Spleen (tissue), 11 donors: ENCODE measurements around the gene TIMM10. TPM values are rescaled to one million over a fixed set of nuclear protein-coding genes. Genes with fewer than 3 reads are reported as not detected.

Experiments used
- DNase-seq: peaks from one replicate; pipeline ENCODE4 v3.0.0-alpha.2; 2020
- H3K27ac ChIP-seq, 8 donors: fragments of 200-600 bp; sonication (generic) in 7 of 8; 1 replicate in 4 of 8; 2 replicates in 4 of 8; pipeline versions ENCODE4 v1.5.0 to v1.8.0; 2016 to 2021; ENCODE audit warnings: inconsistent platforms in 4 of 8, mild to moderate bottlenecking in 4 of 8, moderate library complexity in 1 of 8
- H3K27me3 ChIP-seq, 7 donors: fragments of 200-600 bp; sonication (generic) in 6 of 7; replicated peaks in 1 of 7; 1 replicate in 4 of 7; 2 replicates in 3 of 7; pipeline versions ENCODE4 v1.5.0 to v1.8.0; 2016 to 2021; ENCODE audit warnings: inconsistent platforms in 3 of 7, mild to moderate bottlenecking in 1 of 7
- H3K36me3 ChIP-seq, 6 donors: fragments of 200-600 bp; sonication (generic) in 5 of 6; 1 replicate in 4 of 6; 2 replicates in 2 of 6; pipeline versions ENCODE4 v1.5.0 to v1.8.0; 2016 to 2021; ENCODE audit warnings: inconsistent platforms in 2 of 6
- H3K4me1 ChIP-seq, 6 donors: fragments of 200-600 bp; sonication (generic) in 5 of 6; 1 replicate in 3 of 6; 2 replicates in 3 of 6; pipeline versions ENCODE4 v1.5.0 to v1.8.0; 2016 to 2021; ENCODE audit warnings: inconsistent platforms in 3 of 6
- H3K4me3 ChIP-seq, 8 donors: fragments of 200-600 bp; sonication (generic) in 7 of 8; 1 replicate in 4 of 8; 2 replicates in 4 of 8; pipeline versions ENCODE4 v1.5.0 to v1.8.0; 2016 to 2021; ENCODE audit warnings: inconsistent platforms in 4 of 8, mild to moderate bottlenecking in 4 of 8, moderate library complexity in 2 of 8
- H3K9me3 ChIP-seq, 8 donors: fragments of 200-600 bp; sonication (generic) in 7 of 8; 1 replicate in 4 of 8; 2 replicates in 4 of 8; pipeline versions ENCODE4 v1.5.0 to v1.8.0; 2016 to 2021; ENCODE audit warnings: inconsistent platforms in 4 of 8
- POLR2A ChIP-seq, 3 donors: fragments of 450-650 bp; IDR thresholded peaks; one replicate each; pipeline ENCODE4 v1.5.1; 2017; ENCODE audit warnings: antibody characterized with exemption in 3 of 3, mild to moderate bottlenecking in 1 of 3
- POLR2AphosphoS5 ChIP-seq, 3 donors: sonication (generic); formaldehyde crosslinking; IDR thresholded peaks; one replicate each; pipeline ENCODE4 v1.5.1; 2017; ENCODE audit warnings: antibody characterized with exemption in 3 of 3
- WGBS, 5 donors: extraction: QIAGEN DNeasy Blood & Tissue Kit in 3 of 5; methylation state at CpG; one replicate each; pipeline versions ENCODE4 v1.1.5 to v1.1.7; 2013 to 2018; 5-methylcytosine and 5-hydroxymethylcytosine counted together
- intact Hi-C: fragments of 100-400 bp; cut with DNase I; formaldehyde crosslinking; loops from one replicate; pipeline ENCODE4 v1.15.0; 2023; ENCODE audit warnings: low total_unique reads
- polyA plus RNA-seq, 3 donors: library from polyadenylated mRNA; stranded (reverse); fragments of 200-250 nt; gene quantifications; one replicate each; pipeline ENCODE4 v1.2.1, GENCODE V29; 2013
- total RNA-seq, 7 donors: library from RNA; depleted of rRNA in 3 of 7; stranded (reverse); fragments of >200 nt in 3 of 7; fragmentation: NEBNext Ultra II Directional in 4 of 7; extraction: Animal tissue kit (Norgen Biotek cat#: 25700) in 4 of 7; gene quantifications; one replicate each; pipeline versions ENCODE4 v1.1.0 to v1.2.1, GENCODE V29; 2016 to 2021
- TF ChIP-seq, protein P1 (sequence below), 11 experiments: fragments of 200-600 bp in 7 of 11; fragments of 450-650 bp in 4 of 11; sonication (generic) in 4 of 11; IDR thresholded peaks in 8 of 11; conservative IDR thresholded peaks in 3 of 11; 1 replicate in 7 of 11; 2 replicates in 4 of 11; pipeline versions ENCODE4 v1.4.0 to v1.8.0; 2016 to 2021; ENCODE audit warnings: antibody characterized with exemption in 11 of 11, inconsistent platforms in 4 of 11, mild to moderate bottlenecking in 1 of 11
- donor health status: healthy with polysubstance abuse.
- donor health status: DM: no; HTN: no; CAD: no; lungs with moderate emphysema.
- donor health status: DM: no; HTN: no; CAD: no.
- donor health status: Bipolar disorder and iron deficiency.
- donor health status: healthy.
- donor health status: DM: no; HTN: no; CAD: no.
- donor health status: DM: yes; HTN: yes; CAD: no.

TIMM10 gene
- total and polyA plus RNA-seq, 10 donors = 28.1 to 58.7 (median 39.8) TPM

DNA sequence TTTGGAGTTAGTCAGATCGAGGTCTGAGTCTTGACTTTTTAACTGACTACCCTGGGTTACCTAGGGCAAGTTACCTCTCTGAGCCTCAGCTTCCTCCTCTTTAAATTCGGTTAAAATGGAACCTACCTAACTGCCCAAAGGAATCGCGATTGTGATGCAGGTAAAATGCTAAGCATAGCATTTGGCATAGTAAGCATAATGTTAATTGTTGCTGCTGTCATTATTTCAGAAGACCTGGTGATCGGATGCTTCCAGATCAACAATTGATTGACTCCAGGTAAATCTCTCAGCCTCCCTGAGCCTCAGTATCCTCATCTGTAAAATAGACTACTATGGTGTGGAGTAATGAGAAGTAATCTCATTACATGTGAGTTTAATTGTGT is 14.5 kb downstream of the TIMM10 start:
- Histone ChIP-seq H3K9me3 (no peaks in the 10 kb centered on the region), H3K27ac (peak overlapping the region in 4 of 8 donors; percentile 71 to 80 (median 75)), H3K36me3 (no peaks in the 10 kb centered on the region), H3K4me1 (peaks cover 3 to 52% (median 21%) of the 10 kb centered on the region in 6 donors), H3K27me3 (no peaks in the 10 kb centered on the region), H3K4me3 (peak overlapping the region; percentile 66 to 97 (median 90))
- WGBS, 5 donors = 14 to 21% (median 16%) methylated on average over 5 of the region's 5 CpGs
- intact Hi-C loops = no loop called here
- TF ChIP-seq POLR2A (IDR thresholded peaks at IDR 0.05) = no peak
- no peak for DNase-seq

DNA sequence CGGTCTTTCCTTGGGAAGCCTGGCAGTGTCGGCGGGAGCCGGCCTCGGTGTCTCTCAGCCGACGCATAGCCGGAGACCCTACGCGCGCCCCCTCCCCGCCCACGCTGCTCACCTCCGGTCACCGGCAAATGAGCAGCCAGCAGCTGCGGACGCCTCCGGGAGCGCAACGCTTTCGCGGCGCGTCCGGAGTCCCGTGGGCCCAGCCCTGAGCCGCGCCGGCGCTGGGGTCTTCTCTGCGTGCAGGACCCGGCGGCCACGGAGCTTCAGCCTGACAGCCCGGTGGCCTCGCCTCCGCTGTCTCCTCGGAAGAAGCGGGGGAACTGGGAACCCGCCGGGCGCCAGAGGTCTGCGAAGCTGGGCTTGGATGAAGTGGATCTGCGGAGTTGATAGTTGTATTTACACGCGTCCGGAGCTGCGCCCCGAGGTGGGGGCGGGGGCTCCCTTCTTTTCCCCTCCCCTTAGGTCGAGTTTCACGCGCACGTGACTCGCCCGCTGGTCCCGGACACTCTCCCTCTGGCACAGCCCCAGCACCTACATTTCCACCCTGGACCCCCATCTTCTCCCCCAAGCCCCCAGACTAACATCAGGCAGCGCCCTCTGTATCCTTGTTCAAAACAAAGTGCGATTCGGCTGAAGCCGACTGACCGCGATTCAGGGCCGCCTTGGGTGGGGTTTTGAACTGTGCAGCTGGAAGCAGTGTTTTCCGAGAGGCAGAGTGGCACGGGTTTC is 15.1 kb downstream of the TIMM10 start, which contains the start of gene SLC43A1:
TSS of gene SLC43A1 (minus strand) at position 371 of the 729 bp plus-strand sequence. CDS start 1,591 bp downstream, outside the sequence.
- 0 to 1% (median 0%) methylated on average over 15 to 65 of the region's 66 CpGs for WGBS, 5 donors
- intact Hi-C loops = no loop called here
- TF ChIP-seq POLR2AphosphoS5 (IDR thresholded peaks at IDR 0.05) = peak in 2 of 3 donors; percentile 53 to 62
- TF ChIP-seq, protein P1, sequence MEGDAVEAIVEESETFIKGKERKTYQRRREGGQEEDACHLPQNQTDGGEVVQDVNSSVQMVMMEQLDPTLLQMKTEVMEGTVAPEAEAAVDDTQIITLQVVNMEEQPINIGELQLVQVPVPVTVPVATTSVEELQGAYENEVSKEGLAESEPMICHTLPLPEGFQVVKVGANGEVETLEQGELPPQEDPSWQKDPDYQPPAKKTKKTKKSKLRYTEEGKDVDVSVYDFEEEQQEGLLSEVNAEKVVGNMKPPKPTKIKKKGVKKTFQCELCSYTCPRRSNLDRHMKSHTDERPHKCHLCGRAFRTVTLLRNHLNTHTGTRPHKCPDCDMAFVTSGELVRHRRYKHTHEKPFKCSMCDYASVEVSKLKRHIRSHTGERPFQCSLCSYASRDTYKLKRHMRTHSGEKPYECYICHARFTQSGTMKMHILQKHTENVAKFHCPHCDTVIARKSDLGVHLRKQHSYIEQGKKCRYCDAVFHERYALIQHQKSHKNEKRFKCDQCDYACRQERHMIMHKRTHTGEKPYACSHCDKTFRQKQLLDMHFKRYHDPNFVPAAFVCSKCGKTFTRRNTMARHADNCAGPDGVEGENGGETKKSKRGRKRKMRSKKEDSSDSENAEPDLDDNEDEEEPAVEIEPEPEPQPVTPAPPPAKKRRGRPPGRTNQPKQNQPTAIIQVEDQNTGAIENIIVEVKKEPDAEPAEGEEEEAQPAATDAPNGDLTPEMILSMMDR (IDR thresholded peaks at IDR 0.05 in 8 of 11, conservative IDR thresholded peaks at IDR 0.05 in 3 of 11) = no peak
- peak within 1 kb of the TSS; percentile 66 to 97 (median 90) for H3K4me3 ChIP-seq
- peaks cover 3 to 52% (median 21%) of the 10 kb centered on the region in 6 donors for H3K4me1 ChIP-seq
- peak; percentile 85 for DNase-seq
- H3K9me3 ChIP-seq = no peaks in the 10 kb centered on the region
- H3K27ac ChIP-seq = peak within 1 kb of the TSS in 7 of 8 donors; percentile 23 to 80 (median 71)
- no peaks in the 10 kb centered on the region for H3K36me3 ChIP-seq
- H3K27me3 ChIP-seq = no peaks in the 10 kb centered on the region

DNA sequence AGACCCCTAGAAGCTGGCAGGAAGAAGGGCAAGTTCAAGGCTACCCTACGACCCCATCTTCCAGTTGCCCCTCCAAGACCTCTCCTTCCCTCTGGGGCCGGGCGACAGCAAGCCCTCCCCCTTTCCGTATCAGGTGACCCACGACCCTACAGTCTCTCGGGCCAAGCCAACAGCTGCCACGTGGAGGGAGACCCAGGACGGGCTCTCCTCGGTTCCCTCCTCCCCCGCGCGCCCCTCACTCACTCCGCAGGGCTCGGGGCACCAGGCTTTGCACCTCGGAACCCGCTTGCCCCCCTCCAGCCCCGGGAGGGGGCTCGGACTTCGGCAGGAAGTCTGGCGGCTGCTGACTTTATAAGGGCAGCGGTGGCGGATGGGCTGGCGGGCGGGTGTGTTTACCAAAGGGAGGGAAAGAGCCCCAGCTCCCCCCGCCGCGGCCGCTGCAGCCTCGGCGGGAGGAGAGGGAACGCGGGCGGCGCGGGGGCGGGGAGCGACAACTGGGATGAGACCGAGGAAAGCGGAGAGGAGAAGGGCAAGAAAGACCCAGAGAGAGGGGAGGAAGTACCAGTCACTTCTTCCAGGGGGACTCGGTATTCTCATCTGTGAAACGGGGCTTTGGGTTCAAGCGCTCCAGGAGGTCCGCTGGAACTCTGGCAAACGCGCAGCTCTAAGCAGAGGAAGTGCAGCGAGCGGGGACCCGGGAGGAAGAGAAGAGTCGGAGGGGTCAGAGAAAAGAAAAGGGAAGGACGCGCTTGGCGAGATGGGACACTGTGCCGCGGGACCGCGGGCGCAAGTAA is 15.8 kb downstream of the TIMM10 start:
- peak overlapping the region in 7 of 8 donors; percentile 23 to 80 (median 71) for H3K27ac ChIP-seq
- H3K4me1 ChIP-seq = peaks cover 3 to 52% (median 21%) of the 10 kb centered on the region in 6 donors
- peak; percentile 91 for DNase-seq
- no peaks in the 10 kb centered on the region for H3K27me3 ChIP-seq
- H3K4me3 ChIP-seq = peak overlapping the region; percentile 66 to 97 (median 90)
- no peaks in the 10 kb centered on the region for H3K9me3 ChIP-seq
- WGBS, 5 donors = 0 to 1% (median 0%) methylated on average over 40 to 57 of the region's 57 CpGs
- TF ChIP-seq POLR2AphosphoS5 (IDR thresholded peaks at IDR 0.05) = peak; percentile 21 to 64 (median 49)
- TF ChIP-seq, protein P1 (IDR thresholded peaks at IDR 0.05 in 8 of 11, conservative IDR thresholded peaks at IDR 0.05 in 3 of 11) = no peak
- H3K36me3 ChIP-seq = no peaks in the 10 kb centered on the region
- intact Hi-C loops = no loop called here

DNA sequence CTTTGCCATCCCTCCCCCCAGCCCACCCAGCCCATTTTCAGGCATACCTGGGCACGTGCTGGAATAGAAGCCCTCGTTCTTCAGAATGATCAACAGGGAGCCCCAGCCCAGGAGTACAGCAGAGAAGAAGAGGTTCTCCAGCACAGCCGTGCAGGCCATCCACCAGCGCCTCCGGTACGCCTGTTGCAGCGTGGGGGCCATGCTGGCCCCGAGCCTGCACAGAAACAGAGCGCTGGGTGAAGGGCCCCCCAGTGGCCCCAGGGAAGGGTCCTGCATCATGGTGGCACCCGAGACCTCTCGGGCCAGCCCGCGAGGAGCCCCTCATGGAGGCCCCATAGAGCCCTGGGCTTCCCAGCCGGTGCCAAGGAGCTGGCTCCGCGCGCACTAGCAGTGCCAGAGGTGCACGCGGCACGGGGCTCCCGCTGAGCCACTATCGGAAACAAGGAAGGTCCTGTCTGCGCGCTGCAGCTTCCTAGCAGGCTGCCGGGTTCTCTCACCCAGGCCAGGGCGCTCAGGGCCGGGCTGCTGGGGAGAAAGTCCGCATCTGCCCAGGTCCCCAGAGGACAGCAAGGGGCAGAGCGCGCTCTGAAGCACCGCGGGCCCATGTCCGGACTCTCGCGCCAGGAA is 16.5 kb downstream of the TIMM10 start:
- DNase-seq = peak; percentile 86
- TF ChIP-seq POLR2A (IDR thresholded peaks at IDR 0.05) = no peak
- TF ChIP-seq, protein P1 (IDR thresholded peaks at IDR 0.05 in 8 of 11, conservative IDR thresholded peaks at IDR 0.05 in 3 of 11) = no peak
- TF ChIP-seq POLR2AphosphoS5 (IDR thresholded peaks at IDR 0.05) = no peak
- 16 to 56% (median 22%) methylated on average over 11 to 35 of the region's 35 CpGs for WGBS, 5 donors

More for the DNA sequence above, 16.5 kb downstream of the TIMM10 start:
- Histone ChIP-seq H3K27me3 (no peaks in the 10 kb centered on the region), H3K36me3 (no peaks in the 10 kb centered on the region), H3K9me3 (no peaks in the 10 kb centered on the region), H3K27ac (peak overlapping the region in 7 of 8 donors; percentile 23 to 80 (median 71)), H3K4me1 (peaks cover 3 to 52% (median 21%) of the 10 kb centered on the region in 6 donors), H3K4me3 (peak overlapping the region; percentile 66 to 97 (median 90))
- intact Hi-C loops = no loop called here
